NCI-H460 (cell line): ENCODE results near the gene NEGR1. TPM values are rescaled to one million over a fixed set of nuclear protein-coding genes. Genes with fewer than 3 reads are reported as not detected.

Experiments
- DNase-seq: peaks from one replicate; pipeline ENCODE4 v3.0.0-alpha.2; 2016; ENCODE audit warnings: low read depth; ENCODE audit errors: extremely low read depth
- total RNA-seq: library from RNA; depleted of rRNA; stranded (reverse); fragments of >200 nt; shearing (Covaris generic); gene quantifications from 2 replicates; pipeline ENCODE4 v1.2.3, GENCODE V29; 2014

The NEGR1 gene
- total RNA-seq, 1 experiment from 2014 or later: 2.3 TPM

- DNase-seq: no peak
Observed at GRCh38 chr1:72122099-72122880, 160.0 kb downstream of the NEGR1 start.

DNA sequence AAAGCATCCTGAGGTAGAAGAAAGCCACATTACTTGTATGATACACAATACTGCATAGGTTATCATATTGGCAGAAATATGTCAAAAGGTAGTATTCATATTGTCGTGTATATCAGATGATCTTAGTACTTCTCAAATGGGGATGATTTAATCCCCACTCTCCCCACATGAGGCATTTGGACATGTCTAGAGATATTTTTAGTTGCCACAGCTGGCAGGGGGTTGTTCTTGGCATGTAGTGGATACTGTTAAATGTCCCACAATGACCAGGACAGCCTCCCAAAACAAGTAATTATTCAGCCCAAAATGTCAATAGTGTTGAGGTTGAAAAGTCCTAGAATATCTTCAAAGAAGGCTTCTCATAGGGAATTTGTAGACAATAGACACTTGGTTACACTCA is 162.8 kb downstream of the NEGR1 start:
- no peak for DNase-seq

- DNase-seq: no peak
Observed at GRCh38 chr1:72117621-72118020, 164.7 kb downstream of the NEGR1 start.

DNA sequence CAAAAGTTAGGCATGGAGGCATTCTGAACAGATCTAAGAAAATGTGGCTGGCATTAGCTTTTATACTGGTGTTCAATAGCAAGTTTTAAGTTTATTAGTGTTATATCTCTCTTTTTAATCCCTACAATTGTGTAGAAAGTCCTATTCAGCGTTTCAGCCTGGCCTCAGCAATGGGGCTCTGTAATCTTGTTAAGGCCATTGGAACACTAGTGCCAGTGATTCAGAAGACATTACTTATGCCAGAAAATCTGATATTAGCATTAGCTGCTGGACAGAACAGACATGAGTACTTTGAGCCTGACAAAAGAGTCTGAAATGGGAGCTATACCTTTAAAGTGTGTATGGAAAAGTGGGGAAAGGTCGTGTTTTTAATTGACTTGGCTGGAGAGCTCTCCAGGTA is 167.0 kb downstream of the NEGR1 start:
- no peak for DNase-seq

DNA sequence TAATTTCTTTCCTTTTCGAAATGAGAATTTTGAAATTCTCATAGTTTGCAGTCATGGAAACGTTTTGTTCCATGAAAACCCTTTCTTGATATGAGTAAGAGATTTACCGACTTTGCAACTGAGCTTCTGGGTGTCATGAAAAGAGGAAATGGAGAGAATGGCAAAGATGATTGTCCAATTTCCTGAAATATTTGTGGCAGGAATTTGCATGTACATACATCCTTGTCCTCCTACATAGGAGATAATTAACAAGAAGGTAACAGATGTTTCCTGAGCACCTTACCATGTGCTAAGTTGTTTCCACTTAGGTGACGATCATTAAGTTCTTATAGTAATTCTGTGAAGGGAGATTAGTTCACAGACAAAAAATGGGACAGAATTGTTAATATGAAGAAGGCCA is 170.7 kb downstream of the NEGR1 start:
- no peak for DNase-seq

- DNase-seq: no peak
Observed at GRCh38 chr1:72109916-72110315, 172.4 kb downstream of the NEGR1 start.

- no peak for DNase-seq
Observed at GRCh38 chr1:72105201-72105600, 177.1 kb downstream of the NEGR1 start.

GRCh38 chr1:72101840-72102632 is 180.3 kb downstream of the NEGR1 start:
- DNase-seq: no peak

DNA sequence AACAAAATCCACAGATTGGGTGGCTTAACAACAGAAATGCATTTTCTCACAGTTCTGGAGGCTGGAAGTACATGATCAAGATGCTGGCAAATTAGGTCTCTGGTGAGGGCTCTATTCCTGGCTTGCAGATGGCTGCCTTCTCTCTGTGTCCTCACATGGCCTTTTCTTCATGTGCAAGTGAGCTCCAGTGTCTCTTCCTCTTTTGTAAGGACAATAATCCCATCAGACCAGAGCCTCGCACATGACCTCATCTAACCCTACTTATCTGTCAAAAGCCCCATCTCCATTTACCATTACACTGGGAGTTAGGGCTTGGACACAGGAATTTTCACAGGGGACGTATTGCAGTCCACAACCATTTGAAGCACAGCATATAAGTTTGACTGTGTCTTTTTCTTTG is 181.6 kb downstream of the NEGR1 start:
- no peak for DNase-seq

DNA sequence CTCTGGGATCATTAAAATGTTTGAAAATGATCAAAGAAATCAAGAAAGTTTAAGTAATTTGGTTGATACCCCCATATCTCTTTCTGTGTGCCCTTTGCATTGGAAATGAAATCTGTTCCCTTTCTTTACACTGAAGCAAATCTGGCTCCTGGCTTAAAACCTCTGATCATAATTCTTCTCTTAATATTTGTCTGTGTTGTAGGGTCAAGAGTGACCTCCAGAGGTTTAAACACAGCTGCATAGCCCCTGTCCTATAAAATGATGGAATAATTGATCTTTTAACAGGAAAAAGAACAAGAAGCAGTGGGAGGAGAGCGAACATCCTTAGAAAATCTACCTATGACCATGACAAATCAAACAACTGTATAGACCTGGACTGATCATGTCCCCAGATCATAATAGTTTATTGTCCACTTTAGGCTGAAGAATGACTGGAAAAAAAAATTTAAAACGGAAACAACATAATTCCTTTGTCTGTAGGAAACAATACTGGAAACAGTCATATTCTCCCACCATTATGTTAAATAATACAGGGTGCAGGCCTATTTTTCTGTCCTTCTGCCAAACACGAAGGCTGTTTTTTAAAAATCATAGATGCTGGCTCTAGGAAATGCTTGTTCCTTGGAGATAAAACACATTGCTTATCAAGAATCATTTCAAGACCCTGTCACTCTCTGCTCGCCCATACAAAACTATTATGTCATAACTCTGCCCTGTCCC is 184.3 kb downstream of the NEGR1 start:
- DNase-seq: no peak

- no peak for DNase-seq
Observed at GRCh38 chr1:72094209-72094608, 188.1 kb downstream of the NEGR1 start.

GRCh38 chr1:72086394-72086793 is 195.9 kb downstream of the NEGR1 start:
- no peak for DNase-seq

- no peak for DNase-seq
Observed at GRCh38 chr1:72075425-72075824, 206.9 kb downstream of the NEGR1 start.

- no peak for DNase-seq
Observed at GRCh38 chr1:72066431-72066830, 215.9 kb downstream of the NEGR1 start.

GRCh38 chr1:72064196-72065075 is 217.9 kb downstream of the NEGR1 start:
- no peak for DNase-seq

GRCh38 chr1:72063364-72064044 is 218.8 kb downstream of the NEGR1 start:
- no peak for DNase-seq

DNA sequence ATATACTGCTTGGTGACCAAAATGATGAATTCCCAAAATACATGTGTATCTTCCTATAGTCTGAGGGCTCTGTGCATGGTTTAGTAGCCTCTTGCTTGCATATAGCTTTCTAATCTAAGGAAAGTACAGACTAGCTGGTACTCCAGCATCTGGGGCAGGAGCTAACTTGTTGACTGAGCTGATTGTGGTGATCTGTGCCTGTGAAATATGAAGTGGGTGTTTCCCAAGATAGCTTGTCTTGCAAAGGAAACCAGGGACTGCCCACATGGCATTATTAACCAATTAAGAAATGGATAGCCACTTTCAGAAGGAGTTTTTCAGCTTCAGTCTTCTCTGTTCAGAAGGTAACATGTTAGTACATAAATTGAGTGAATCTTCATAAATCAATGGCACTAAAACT is 219.8 kb downstream of the NEGR1 start:
- no peak for DNase-seq

DNA sequence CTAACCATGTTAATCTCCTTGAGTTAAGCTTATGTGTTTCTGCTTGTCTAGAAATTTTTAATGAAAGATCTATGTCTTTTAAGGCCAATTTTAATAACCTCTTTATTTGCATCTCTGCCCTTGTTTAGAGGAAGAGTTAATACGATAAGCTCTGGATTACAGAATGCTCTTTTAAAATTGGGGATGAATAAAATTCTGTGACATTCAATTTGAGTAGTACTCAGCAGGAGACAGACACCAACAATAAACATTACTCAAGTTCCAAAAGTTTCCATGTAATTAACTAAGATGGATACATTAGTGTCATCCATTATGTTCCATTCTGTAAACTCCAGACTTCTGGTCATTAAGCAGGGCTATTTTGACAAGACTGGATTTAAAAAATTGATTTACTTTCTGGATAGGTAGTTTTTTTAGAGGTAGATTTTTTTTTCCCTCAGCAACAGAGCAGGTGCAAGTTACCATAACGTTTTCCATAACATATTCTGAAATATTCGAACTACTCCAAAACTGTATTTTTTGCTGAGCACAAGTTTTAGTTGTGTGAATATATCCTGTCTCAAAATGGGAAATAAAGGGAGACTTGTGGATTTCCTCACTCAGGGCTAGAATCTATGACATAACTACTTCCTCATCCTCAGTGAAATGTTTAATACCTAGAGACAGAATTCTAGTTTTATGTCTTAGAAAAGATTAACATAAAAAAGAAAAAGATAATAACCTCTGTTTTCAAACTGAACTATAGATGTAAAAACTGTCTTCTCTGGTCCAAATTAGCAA is 221.7 kb downstream of the NEGR1 start:
- DNase-seq: no peak

DNA sequence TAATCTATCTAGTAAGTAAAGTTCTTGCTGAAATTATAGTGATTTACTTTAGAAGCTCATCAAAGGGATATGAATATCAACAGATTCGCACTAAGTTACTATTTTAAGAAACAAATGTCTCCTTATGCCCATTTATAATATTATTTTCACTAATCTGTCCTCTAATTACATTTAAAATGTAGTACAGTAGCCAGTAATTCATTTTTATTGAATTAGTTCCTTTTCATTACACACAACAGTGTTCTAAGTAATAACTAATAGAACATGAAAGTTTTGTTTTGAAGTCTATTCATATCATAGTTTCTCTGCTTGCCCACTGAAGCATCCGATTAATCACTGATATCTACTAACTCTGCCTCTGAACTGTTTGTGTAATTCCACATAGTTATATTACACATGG is 225.8 kb downstream of the NEGR1 start:
- no peak for DNase-seq
